Measurements from ENCODE around the gene WDR86.
A peak's percentile ranks its signal among the peaks of the same experiment; 100 is the strongest.

- TF ChIP-seq CTCF (conservative IDR thresholded peaks at IDR 0.05; ENCODE audit: low read length) (peak; percentile 80), EZH2phosphoT487 (IDR thresholded peaks at IDR 0.05; ENCODE audit: borderline replicate concordance) (no peak)
These were observed 41.7 kb downstream of the WDR86 start for GRCh38 chr7:151368136-151368571.
